ENCODE results near the gene SCAMP1. TPM values are rescaled to one million over a fixed set of nuclear protein-coding genes. Genes with fewer than 3 reads are reported as not detected.

SCAMP1 gene
- polyA plus RNA-seq, 1 of the 3 experiments (the other 2 are of a cell fraction) = 11.5 TPM

DNA sequence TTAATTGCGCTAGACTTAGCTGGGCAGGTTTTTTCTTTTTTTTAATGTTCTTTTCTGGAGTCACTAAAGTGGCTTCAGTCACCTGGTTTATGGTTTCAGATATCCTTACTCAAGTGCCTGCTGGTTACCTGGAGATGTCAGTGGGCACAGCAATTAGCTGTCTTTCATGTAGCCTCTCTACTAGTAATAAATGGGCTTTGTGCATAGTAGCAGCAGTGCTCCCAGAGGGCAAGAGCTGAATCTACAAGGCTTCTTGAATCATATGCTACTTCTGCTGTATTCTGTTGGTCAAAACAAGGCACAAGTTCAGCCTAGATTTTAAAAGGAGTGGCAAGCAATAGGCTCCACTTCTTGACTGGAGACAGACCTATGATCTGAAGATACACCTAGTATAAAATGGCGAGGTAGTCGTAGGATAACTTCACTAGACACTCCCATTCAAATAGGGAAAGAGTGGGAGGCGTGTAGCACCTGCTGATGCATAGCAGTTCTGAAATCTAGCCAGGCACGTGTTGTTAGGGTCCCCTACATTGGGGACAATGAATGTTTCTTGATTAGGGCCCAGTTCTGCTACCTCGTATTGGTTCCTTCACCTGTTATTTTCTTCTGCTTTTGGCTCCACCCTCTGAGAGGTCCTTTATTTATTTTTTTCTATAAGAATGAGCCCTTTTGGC, 7.0 kb downstream of the SCAMP1 start:
- H3K36me3 ChIP-seq (replicated peaks in 1 of 2; ENCODE audit: control insufficient read depth in 1 of 2, insufficient read depth in 2 of 2, low read length in 1 of 2) = peaks cover 0 to 2% of the 10 kb centered on the region in 2 experiments
- no peak overlapping the region for H3K9ac ChIP-seq
- H4K20me1 ChIP-seq (ENCODE audit: insufficient read depth) = peaks cover 21% of the 10 kb centered on the region; the same call in 1 of the 2 replicates
- no peak overlapping the region for H2AFZ ChIP-seq (ENCODE audit: low read depth)
- H3K27ac ChIP-seq (ENCODE audit: low read depth in 2 of 2, low read length in 1 of 2) = no peak overlapping the region
- H3K4me2 ChIP-seq = no peak overlapping the region
- no peaks in the 10 kb centered on the region for H3K9me2 ChIP-seq
- H3K9me3 ChIP-seq = no peaks in the 10 kb centered on the region
- H3K79me2 ChIP-seq (ENCODE audit: insufficient read depth) = peaks cover 96% of the 10 kb centered on the region
- CTCF ChIA-PET = interaction anchor here (1.0 to 1.5 kb wide), 3 partner anchors 30 to 101 kb away, joined by 3 to 4 read pairs (median 3); no protein-coding TSS in a partner anchor
- 99% methylated on average over 6 of the region's 6 CpGs for WGBS (ENCODE audit: low lambda C conversion rate)
- TF ChIP-seq CTCF (IDR thresholded peaks at IDR 0.05) = no peak
- TF ChIP-seq TEAD4 (IDR thresholded peaks at IDR 0.05; ENCODE audit: borderline replicate concordance, insufficient read depth) = no peak
- no peak for TF ChIP-seq RFX5 (IDR thresholded peaks at IDR 0.05; ENCODE audit: low read length)
- no peak for TF ChIP-seq FOSL2 (IDR thresholded peaks at IDR 0.05; ENCODE audit: borderline replicate concordance, low read depth)
- TF ChIP-seq MEF2A (IDR thresholded peaks at IDR 0.05; ENCODE audit: borderline replicate concordance, low read depth) = no peak
- TF ChIP-seq, protein P1, sequence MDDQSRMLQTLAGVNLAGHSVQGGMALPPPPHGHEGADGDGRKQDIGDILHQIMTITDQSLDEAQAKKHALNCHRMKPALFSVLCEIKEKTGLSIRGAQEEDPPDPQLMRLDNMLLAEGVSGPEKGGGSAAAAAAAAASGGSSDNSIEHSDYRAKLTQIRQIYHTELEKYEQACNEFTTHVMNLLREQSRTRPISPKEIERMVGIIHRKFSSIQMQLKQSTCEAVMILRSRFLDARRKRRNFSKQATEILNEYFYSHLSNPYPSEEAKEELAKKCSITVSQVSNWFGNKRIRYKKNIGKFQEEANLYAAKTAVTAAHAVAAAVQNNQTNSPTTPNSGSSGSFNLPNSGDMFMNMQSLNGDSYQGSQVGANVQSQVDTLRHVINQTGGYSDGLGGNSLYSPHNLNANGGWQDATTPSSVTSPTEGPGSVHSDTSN (IDR thresholded peaks at IDR 0.05) = no peak
- TF ChIP-seq RAD21 (IDR thresholded peaks at IDR 0.05; ENCODE audit: low read length) = no peak
- no peak for TF ChIP-seq ELF1 (IDR thresholded peaks at IDR 0.05)
- no peak for TF ChIP-seq POLR2AphosphoS5 (IDR thresholded peaks at IDR 0.05; ENCODE audit: low read depth, low read length)
- H3K4me1 ChIP-seq (ENCODE audit: control insufficient read depth in 1 of 2, insufficient read depth in 2 of 2, low read depth in 1 of 2, low read length in 1 of 2) = peaks cover 0 to under 1% of the 10 kb centered on the region in 2 experiments; a peak in 1 of 4 replicates
- no peak for DNase-seq
- peaks cover 8% of the 10 kb centered on the region for H3F3A ChIP-seq (replicated peaks; ENCODE audit: insufficient read depth)
- POLR2A ChIA-PET = no interaction called here
- no peaks in the 10 kb centered on the region for H3K27me3 ChIP-seq (ENCODE audit: insufficient read depth)
- H3K4me3 ChIP-seq (ENCODE audit: low read depth in 2 of 2, low read length in 1 of 2) = no peak overlapping the region

DNA sequence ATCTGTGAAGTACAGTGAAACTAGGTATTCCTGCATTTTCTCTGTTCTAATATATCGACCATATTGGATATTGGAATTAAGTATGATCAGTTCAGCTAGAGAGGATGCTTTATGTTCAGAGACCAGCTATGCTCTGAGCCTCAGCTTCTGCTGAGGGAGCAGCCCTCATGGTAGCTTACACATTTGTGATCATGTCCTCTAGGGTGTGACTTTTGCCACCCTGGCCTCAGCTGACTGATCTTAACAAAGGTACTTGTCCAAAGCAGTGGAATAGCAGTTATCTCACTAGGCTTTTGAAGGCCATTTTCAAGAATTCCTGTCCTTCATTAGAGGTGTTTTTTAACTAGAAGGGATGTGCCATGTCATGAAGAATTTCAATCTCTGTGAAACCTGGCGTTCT, 9.3 kb downstream of the SCAMP1 start:
- no peaks in the 10 kb centered on the region for H3F3A ChIP-seq (replicated peaks; ENCODE audit: insufficient read depth)
- H3K9me3 ChIP-seq = no peaks in the 10 kb centered on the region
- peaks cover 92% of the 10 kb centered on the region for H3K79me2 ChIP-seq (ENCODE audit: insufficient read depth)
- H3K9ac ChIP-seq = no peak overlapping the region
- no peak overlapping the region for H3K4me2 ChIP-seq
- WGBS (ENCODE audit: low lambda C conversion rate) = 93% methylated on average over 2 of the region's 2 CpGs
- no peaks in the 10 kb centered on the region for H3K27me3 ChIP-seq (ENCODE audit: insufficient read depth)
- H4K20me1 ChIP-seq (ENCODE audit: insufficient read depth) = peaks cover 17% of the 10 kb centered on the region; the same call in 1 of the 2 replicates
- no peaks in the 10 kb centered on the region for H3K9me2 ChIP-seq
- TF ChIP-seq IRF3 (IDR thresholded peaks at IDR 0.05; ENCODE audit: low read depth, low read length) = no peak
- TF ChIP-seq, protein P1 (IDR thresholded peaks at IDR 0.05) = no peak
- TF ChIP-seq POLR2AphosphoS5 (IDR thresholded peaks at IDR 0.05; ENCODE audit: low read depth, low read length) = no peak
- TF ChIP-seq TEAD4 (IDR thresholded peaks at IDR 0.05; ENCODE audit: borderline replicate concordance, insufficient read depth) = no peak
- no peak for TF ChIP-seq FOSL2 (IDR thresholded peaks at IDR 0.05; ENCODE audit: borderline replicate concordance, low read depth)
- no peak for TF ChIP-seq GABPA (IDR thresholded peaks at IDR 0.05; ENCODE audit: low read depth)
- TF ChIP-seq USF1 (IDR thresholded peaks at IDR 0.05; ENCODE audit: borderline replicate concordance, low read depth) = no peak
- no peak for TF ChIP-seq RFX5 (IDR thresholded peaks at IDR 0.05; ENCODE audit: low read length)
- TF ChIP-seq, protein P2, sequence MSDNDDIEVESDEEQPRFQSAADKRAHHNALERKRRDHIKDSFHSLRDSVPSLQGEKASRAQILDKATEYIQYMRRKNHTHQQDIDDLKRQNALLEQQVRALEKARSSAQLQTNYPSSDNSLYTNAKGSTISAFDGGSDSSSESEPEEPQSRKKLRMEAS (IDR thresholded peaks at IDR 0.05; ENCODE audit: low read depth) = no peak
- no peak for TF ChIP-seq GATA2 (CRISPR knock-in tag; IDR thresholded peaks at IDR 0.05)
- no peak for TF ChIP-seq FOXM1 (IDR thresholded peaks at IDR 0.05; ENCODE audit: low read depth)
- no peak for TF ChIP-seq YY1 (IDR thresholded peaks at IDR 0.05; ENCODE audit: low read depth)
- no peak for TF ChIP-seq NFIC (IDR thresholded peaks at IDR 0.05; ENCODE audit: borderline replicate concordance)
- no peak for TF ChIP-seq CTCF (IDR thresholded peaks at IDR 0.05)
- no peak for TF ChIP-seq TCF12 (IDR thresholded peaks at IDR 0.05)
- DNase-seq = no peak
- peaks cover 0 to 2% of the 10 kb centered on the region in 2 experiments for H3K36me3 ChIP-seq (replicated peaks in 1 of 2; ENCODE audit: control insufficient read depth in 1 of 2, insufficient read depth in 2 of 2, low read length in 1 of 2)
- no peak overlapping the region for H3K4me3 ChIP-seq (ENCODE audit: low read depth in 2 of 2, low read length in 1 of 2)
- no peaks in the 10 kb centered on the region; a peak in 1 of 4 replicates for H3K4me1 ChIP-seq (ENCODE audit: control insufficient read depth in 1 of 2, insufficient read depth in 2 of 2, low read depth in 1 of 2, low read length in 1 of 2)
- ChIA-PET CTCF (no interaction called here), POLR2A (no interaction called here)
- no peak overlapping the region for H2AFZ ChIP-seq (ENCODE audit: low read depth)
- no peak overlapping the region for H3K27ac ChIP-seq (ENCODE audit: low read depth in 2 of 2, low read length in 1 of 2)
